ENCODE data around the gene POLR3A. TPM values are rescaled to one million over a fixed set of nuclear protein-coding genes. Genes with fewer than 3 reads are reported as not detected.

POLR3A gene
- total RNA-seq, 2 experiments from 2014 or later = 17.0 to 18.5 TPM

- H3K9me3 Mint-ChIP-seq (ENCODE audit: insufficient read depth) = no peaks in the 10 kb centered on the region
- ATAC-seq (no peak), DNase-seq (no peak)
- H3K4me1 Mint-ChIP-seq (ENCODE audit: low read depth) = peaks cover 46% of the 10 kb centered on the region
- ChIA-PET CTCF (no interaction called here), POLR2A (no interaction called here)
- no peaks in the 10 kb centered on the region for H3K27me3 Mint-ChIP-seq (ENCODE audit: low read depth)
- H3K27ac Mint-ChIP-seq = peak overlapping the region; percentile 89
- H3K36me3 Mint-ChIP-seq (ENCODE audit: low read depth) = peaks cover 53% of the 10 kb centered on the region
- H3K4me3 Mint-ChIP-seq = peak overlapping the region; percentile 80
Observed at GRCh38 chr10:78035025-78035424, 5.7 kb upstream of the POLR3A start.

- no peaks in the 10 kb centered on the region for H3K9me3 Mint-ChIP-seq (ENCODE audit: insufficient read depth)
- H3K4me3 Mint-ChIP-seq = peak within 1 kb of the TSS; percentile 80
- DNase-seq (peak; percentile 96), ATAC-seq (peak; percentile 88)
- H3K27me3 Mint-ChIP-seq (ENCODE audit: low read depth) = no peaks in the 10 kb centered on the region
- H3K36me3 Mint-ChIP-seq (ENCODE audit: low read depth) = peaks cover 47% of the 10 kb centered on the region
- H3K27ac Mint-ChIP-seq = peak within 1 kb of the TSS; percentile 89
- ChIA-PET CTCF (interaction anchor here (1.0 kb wide), 1 partner anchor 13 kb away, joined by 7 read pairs; no protein-coding TSS in a partner anchor), POLR2A (interaction anchor here (0.6 to 1.4 kb wide), 5 partner anchors 9 to 624 kb away, joined by 3 to 7 read pairs (median 4); no protein-coding TSS in a partner anchor)
- peaks cover 43% of the 10 kb centered on the region for H3K4me1 Mint-ChIP-seq (ENCODE audit: low read depth)
Observed at GRCh38 chr10:78033637-78034470, 4.5 kb upstream of the POLR3A start, which contains the start of gene RPS24. Gene RPS24 (plus strand): TSS chr10:78033863. CDS start chr10:78033902, 39 bp downstream.

GRCh38 chr10:78033387-78033636, 4.0 kb upstream of the POLR3A start:
- CTCF ChIA-PET = no interaction called here
- Mint-ChIP-seq H3K4me1 (ENCODE audit: low read depth) (peaks cover 45% of the 10 kb centered on the region), H3K27me3 (ENCODE audit: low read depth) (no peaks in the 10 kb centered on the region)

DNA sequence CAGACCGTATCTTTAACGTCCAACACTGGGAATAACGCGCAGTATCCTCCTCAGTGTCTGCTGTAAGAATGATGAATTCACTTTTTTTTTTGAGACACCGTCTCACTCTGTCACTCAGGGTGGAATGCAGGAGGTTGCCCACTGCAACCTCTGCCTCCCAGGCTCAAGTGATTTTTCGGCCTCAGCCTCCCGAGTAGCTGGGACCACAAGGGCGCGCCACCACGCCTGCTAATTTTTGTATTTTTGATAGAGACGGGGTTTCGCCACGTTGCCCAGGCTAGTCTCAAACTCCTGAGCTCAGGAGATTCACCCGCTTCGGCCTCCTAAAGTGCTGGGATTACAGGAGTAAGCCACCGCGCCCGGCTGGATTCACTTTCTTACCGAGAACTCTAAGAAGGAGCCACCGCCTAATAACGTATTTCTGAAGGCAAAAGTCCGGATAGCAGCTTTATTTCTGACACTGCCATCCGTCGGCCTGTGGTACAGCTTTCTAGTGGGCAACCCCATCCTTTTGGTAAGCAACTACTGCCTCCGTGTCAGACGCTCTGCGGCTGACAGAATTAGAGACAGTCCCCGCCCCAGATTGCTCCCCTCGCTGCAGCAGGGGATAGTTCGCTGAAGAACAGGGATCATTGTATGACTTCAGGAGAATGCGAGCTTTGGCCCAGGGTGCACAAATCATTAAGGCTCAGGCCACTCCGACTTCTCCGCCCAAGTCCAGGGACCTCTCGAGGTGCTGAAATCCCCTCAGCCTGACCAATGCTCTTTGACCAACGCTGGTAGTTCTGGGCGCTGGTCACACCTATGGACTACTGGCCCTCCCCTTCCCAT, 662 bp downstream of the POLR3A start:
- Mint-ChIP-seq H3K4me3 (peak overlapping the region; percentile 98), H3K9me3 (ENCODE audit: insufficient read depth) (no peaks in the 10 kb centered on the region), H3K27ac (peak overlapping the region; percentile 94), H3K27me3 (ENCODE audit: low read depth) (no peaks in the 10 kb centered on the region), H3K36me3 (ENCODE audit: low read depth) (peaks cover 34% of the 10 kb centered on the region), H3K4me1 (ENCODE audit: low read depth) (peaks cover 30% of the 10 kb centered on the region)
- ChIA-PET POLR2A (interaction anchor here (0.6 kb wide), 1 partner anchor 276 kb away, joined by 3 read pairs; no protein-coding TSS in a partner anchor), CTCF (interaction anchor here (1.0 to 2.1 kb wide), 4 partner anchors 12 to 182 kb away, joined by 3 to 7 read pairs (median 4); no protein-coding TSS in a partner anchor)
- DNase-seq (peak; percentile 57), ATAC-seq (peak; percentile 8)

More at GRCh38 chr10:78033387-78033636, 4.0 kb upstream of the POLR3A start:
- Mint-ChIP-seq H3K36me3 (ENCODE audit: low read depth) (peaks cover 44% of the 10 kb centered on the region), H3K4me3 (peak overlapping the region; percentile 80), H3K27ac (peak overlapping the region; percentile 89), H3K9me3 (ENCODE audit: insufficient read depth) (no peaks in the 10 kb centered on the region)
- ATAC-seq (no peak), DNase-seq (no peak)
- POLR2A ChIA-PET = interaction anchor here (1.4 kb wide), 1 partner anchor 9 kb away, joined by 7 read pairs; no protein-coding TSS in a partner anchor

DNA sequence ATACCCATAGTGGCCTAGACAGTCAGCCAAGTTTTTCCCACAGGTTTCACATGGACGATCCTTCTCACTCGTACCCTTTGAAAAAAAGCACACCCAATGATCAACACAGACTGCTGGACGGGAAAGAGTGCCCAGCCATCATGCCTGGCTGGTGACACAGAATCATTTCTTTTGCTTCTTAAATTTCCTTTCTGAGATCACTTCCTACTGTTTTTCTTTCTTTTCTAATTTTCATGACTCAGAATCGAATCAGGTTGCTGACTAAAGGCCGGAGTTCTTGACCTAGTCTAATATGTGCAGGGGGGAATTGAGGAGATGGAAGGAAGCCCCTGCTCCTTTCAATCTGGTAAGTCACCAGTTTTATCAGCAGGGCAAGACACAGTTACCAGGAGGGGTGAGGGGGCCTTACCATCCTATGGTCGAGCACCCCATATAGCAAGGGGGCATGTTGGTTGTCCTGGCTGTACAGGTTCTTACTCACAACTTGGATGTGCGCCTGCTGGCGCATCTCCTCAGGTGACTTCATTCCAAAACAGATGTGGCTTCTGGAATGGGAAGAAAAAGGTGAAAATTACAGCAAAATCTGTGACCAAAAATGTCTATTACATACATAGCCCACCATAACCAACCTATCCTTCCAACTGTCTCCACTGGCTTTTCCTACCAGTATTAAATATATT, 3.5 kb downstream of the POLR3A start:
- Mint-ChIP-seq H3K9me3 (ENCODE audit: insufficient read depth) (no peaks in the 10 kb centered on the region), H3K27ac (no peak overlapping the region), H3K4me1 (ENCODE audit: low read depth) (peaks cover 30% of the 10 kb centered on the region), H3K36me3 (ENCODE audit: low read depth) (peaks cover 58% of the 10 kb centered on the region), H3K4me3 (no peak overlapping the region), H3K27me3 (ENCODE audit: low read depth) (no peaks in the 10 kb centered on the region)
- ChIA-PET CTCF (no interaction called here), POLR2A (no interaction called here)
- DNase-seq (no peak), ATAC-seq (no peak)

DNA sequence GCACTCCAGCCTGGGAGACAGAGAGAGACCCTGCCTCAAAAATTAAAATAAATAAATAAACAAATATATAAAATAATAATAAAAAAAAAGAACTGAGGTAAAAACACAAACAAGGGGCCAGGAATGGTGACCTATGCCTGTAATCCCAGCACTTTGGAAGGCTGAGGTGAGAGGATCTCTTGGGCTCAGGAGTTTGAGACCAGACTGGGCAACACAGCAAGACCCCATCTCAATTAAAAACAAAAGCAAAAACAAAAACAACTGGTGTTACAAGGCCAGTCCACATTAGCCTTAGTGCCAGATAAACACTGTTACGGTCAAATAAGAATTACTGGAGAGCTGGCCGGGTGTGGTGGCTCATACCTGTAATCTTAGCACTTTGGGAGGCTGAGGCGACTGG, 5.6 kb downstream of the POLR3A start:
- H3K27ac Mint-ChIP-seq = no peak overlapping the region
- peaks cover 19% of the 10 kb centered on the region for H3K4me1 Mint-ChIP-seq (ENCODE audit: low read depth)
- ATAC-seq (no peak), DNase-seq (no peak)
- H3K27me3 Mint-ChIP-seq (ENCODE audit: low read depth) = no peaks in the 10 kb centered on the region
- no peak overlapping the region for H3K4me3 Mint-ChIP-seq
- ChIA-PET CTCF (no interaction called here), POLR2A (no interaction called here)
- H3K36me3 Mint-ChIP-seq (ENCODE audit: low read depth) = peaks cover 63% of the 10 kb centered on the region
- no peaks in the 10 kb centered on the region for H3K9me3 Mint-ChIP-seq (ENCODE audit: insufficient read depth)

DNA sequence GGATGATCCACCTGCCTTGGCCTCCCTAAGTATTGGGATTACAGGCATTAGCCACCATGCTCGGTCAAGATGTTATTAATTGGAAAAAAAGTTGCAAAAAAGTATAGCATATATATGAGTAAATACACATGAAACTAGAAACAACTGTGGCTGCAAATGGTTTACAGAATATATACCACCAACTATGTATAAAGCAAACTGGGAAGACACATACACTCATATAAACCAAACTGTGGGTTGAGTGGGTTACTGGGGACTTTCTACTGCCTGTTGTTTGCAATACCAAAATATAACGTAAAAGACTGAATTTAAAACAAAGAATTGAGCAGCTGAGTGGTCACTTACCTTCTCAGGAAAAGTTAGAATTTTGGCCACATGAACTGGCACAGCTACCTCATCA, 8.1 kb downstream of the POLR3A start:
- no peaks in the 10 kb centered on the region for H3K4me1 Mint-ChIP-seq (ENCODE audit: low read depth)
- POLR2A ChIA-PET = interaction anchor here (0.7 kb wide), 1 partner anchor 260 kb away, joined by 4 read pairs; no protein-coding TSS in a partner anchor
- DNase-seq = no peak
- H3K27me3 Mint-ChIP-seq (ENCODE audit: low read depth) = no peaks in the 10 kb centered on the region
- no peaks in the 10 kb centered on the region for H3K9me3 Mint-ChIP-seq (ENCODE audit: insufficient read depth)
- CTCF ChIA-PET = no interaction called here
- H3K27ac Mint-ChIP-seq = no peak overlapping the region
- ATAC-seq = no peak
- H3K4me3 Mint-ChIP-seq = no peak overlapping the region
- H3K36me3 Mint-ChIP-seq (ENCODE audit: low read depth) = peaks cover 67% of the 10 kb centered on the region

DNA sequence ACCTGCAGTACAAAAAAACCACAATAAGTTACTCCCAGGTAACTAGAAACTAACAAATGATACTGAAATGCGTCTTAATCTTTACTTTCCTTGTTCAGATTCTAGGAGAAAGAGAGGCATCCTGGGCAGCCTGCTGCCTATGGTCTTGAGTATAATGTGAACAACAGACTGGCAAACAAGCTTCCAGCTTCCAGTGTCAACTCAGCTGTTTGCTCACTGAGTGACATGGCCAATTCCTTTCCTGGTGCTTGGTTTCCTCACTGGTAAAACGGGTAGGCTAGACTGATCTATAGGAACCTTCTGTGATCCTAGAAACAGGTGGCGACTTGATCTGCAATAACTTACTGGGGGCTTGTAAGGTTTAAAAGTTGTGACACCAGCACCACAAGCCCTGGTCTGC, 10.1 kb downstream of the POLR3A start:
- Mint-ChIP-seq H3K4me1 (ENCODE audit: low read depth) (no peaks in the 10 kb centered on the region), H3K9me3 (ENCODE audit: insufficient read depth) (no peaks in the 10 kb centered on the region), H3K36me3 (ENCODE audit: low read depth) (peaks cover 54% of the 10 kb centered on the region), H3K27me3 (ENCODE audit: low read depth) (no peaks in the 10 kb centered on the region), H3K4me3 (no peak overlapping the region), H3K27ac (no peak overlapping the region)
- ChIA-PET POLR2A (no interaction called here), CTCF (interaction anchor here (0.9 to 1.1 kb wide), 2 partner anchors 11 to 28 kb away, joined by 3 read pairs; no protein-coding TSS in a partner anchor)
- ATAC-seq = no peak
- no peak for DNase-seq

GRCh38 chr10:78017856-78018255, 11.5 kb downstream of the POLR3A start:
- H3K4me1 Mint-ChIP-seq (ENCODE audit: low read depth) = no peaks in the 10 kb centered on the region
- H3K27ac Mint-ChIP-seq = no peak overlapping the region
- H3K36me3 Mint-ChIP-seq (ENCODE audit: low read depth) = peaks cover 52% of the 10 kb centered on the region
- ChIA-PET CTCF (no interaction called here), POLR2A (no interaction called here)
- no peaks in the 10 kb centered on the region for H3K9me3 Mint-ChIP-seq (ENCODE audit: insufficient read depth)
- H3K27me3 Mint-ChIP-seq (ENCODE audit: low read depth) = no peaks in the 10 kb centered on the region
- ATAC-seq = no peak
- no peak for DNase-seq
- no peak overlapping the region for H3K4me3 Mint-ChIP-seq

DNA sequence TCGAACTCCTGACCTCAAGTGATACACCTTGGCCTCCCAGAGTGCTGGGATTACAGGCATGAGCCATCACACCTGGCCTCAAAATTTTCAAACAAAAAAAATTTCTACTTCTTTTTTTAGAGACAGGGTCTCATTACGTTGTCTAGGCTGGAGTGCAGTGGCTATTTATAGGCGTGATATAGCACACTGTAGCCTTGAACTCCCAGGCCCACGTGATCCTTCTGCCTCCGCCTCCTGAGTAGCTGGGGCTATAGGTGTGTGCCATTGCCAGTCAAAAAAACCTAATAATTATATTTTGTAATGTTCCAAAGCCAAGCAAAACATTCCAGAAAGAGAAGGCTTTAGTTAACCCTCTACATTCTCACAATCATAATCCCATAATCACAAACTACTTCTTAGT, 13.8 kb downstream of the POLR3A start:
- DNase-seq (no peak), ATAC-seq (no peak)
- Mint-ChIP-seq H3K27ac (no peak overlapping the region), H3K27me3 (ENCODE audit: low read depth) (no peaks in the 10 kb centered on the region), H3K9me3 (ENCODE audit: insufficient read depth) (no peaks in the 10 kb centered on the region), H3K4me3 (no peak overlapping the region), H3K4me1 (ENCODE audit: low read depth) (no peaks in the 10 kb centered on the region), H3K36me3 (ENCODE audit: low read depth) (peaks cover 44% of the 10 kb centered on the region)
- ChIA-PET CTCF (no interaction called here), POLR2A (interaction anchor here (0.7 kb wide), 1 partner anchor 746 kb away, joined by 3 read pairs; no protein-coding TSS in a partner anchor)

- Mint-ChIP-seq H3K9me3 (ENCODE audit: insufficient read depth) (no peaks in the 10 kb centered on the region), H3K4me3 (no peak overlapping the region), H3K27me3 (ENCODE audit: low read depth) (no peaks in the 10 kb centered on the region), H3K36me3 (ENCODE audit: low read depth) (peaks cover 46% of the 10 kb centered on the region), H3K27ac (no peak overlapping the region), H3K4me1 (ENCODE audit: low read depth) (no peaks in the 10 kb centered on the region)
- ChIA-PET CTCF (no interaction called here), POLR2A (no interaction called here)
- DNase-seq = no peak
- ATAC-seq = no peak
Observed at GRCh38 chr10:78013564-78013963, 15.8 kb downstream of the POLR3A start.
